CD4-positive, alpha-beta T cell treated with Interleukin-4 for 4 hours (primary cell): ENCODE measurements around the gene DTX3L.

Experiments used
- DNase-seq: peaks from one replicate; pipeline ENCODE4 v3.0.0-alpha.2; 2020

DTX3L gene

GRCh38 chr3:122564155-122564912 is at the start of gene DTX3L, which contains the start of gene PARP9:
TSS of gene DTX3L (plus strand) at chr3:122564338. CDS start at chr3:122564427, 89 bp downstream.
TSS of gene PARP9 (minus strand) at chr3:122564300. CDS start at chr3:122559620, 4,680 bp downstream.
- DNase-seq = peak; percentile 77

- no peak for DNase-seq
Measured at GRCh38 chr3:122515020-122515468, 49.1 kb upstream of the DTX3L start.

- no peak for DNase-seq
Measured at GRCh38 chr3:122515870-122516269, 48.3 kb upstream of the DTX3L start.

- no peak for DNase-seq
Measured at GRCh38 chr3:122516846-122517360, 47.2 kb upstream of the DTX3L start.

GRCh38 chr3:122519693-122520092 is 44.4 kb upstream of the DTX3L start:
- no peak for DNase-seq

- DNase-seq = no peak
Measured at GRCh38 chr3:122520861-122521260, 43.3 kb upstream of the DTX3L start.

DNA sequence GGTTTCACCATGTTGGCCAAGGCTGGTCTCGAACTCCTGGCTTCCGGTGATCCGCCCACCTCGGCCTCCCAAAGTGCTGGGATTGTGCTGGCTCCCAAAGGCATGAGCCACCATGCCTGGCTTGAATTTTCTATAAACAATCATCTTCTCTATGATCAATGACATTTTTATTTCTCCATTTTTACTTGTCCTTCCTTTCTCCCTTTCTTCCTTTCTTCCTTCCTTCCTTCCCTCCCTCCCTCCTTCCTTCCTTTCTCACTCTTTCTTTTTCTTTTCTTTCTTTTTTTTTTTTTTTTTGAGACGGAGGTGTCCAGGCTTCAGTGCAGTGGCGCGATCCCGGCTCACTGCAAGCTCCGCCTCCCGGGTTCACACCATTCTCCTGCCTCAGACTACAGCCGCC is 40.8 kb upstream of the DTX3L start:
- no peak for DNase-seq

GRCh38 chr3:122530164-122530563 is 34.0 kb upstream of the DTX3L start:
- no peak for DNase-seq

GRCh38 chr3:122533480-122533879 is 30.7 kb upstream of the DTX3L start:
- DNase-seq = no peak

DNA sequence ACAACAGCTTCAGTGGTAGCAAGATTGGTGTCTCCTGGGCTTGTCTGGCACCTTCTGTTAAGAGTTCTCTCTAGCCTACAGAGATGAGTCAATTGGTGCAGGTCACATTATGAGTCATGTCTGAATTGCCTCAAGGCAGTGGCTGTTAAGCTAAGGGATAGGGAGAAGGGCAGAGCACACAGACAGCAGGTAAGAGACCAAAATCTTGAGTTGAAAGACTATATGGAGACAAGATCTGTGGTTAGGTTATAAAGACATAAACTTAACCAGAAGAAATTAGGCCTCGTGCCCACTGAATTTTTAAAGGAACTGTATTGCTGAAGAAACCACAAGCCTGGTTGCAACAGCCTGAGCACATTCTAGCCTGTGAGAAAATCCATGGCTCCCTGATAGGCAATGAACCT is 30.2 kb upstream of the DTX3L start:
- DNase-seq = peak; percentile 64

GRCh38 chr3:122535964-122536631 is 28.0 kb upstream of the DTX3L start:
- no peak for DNase-seq

DNA sequence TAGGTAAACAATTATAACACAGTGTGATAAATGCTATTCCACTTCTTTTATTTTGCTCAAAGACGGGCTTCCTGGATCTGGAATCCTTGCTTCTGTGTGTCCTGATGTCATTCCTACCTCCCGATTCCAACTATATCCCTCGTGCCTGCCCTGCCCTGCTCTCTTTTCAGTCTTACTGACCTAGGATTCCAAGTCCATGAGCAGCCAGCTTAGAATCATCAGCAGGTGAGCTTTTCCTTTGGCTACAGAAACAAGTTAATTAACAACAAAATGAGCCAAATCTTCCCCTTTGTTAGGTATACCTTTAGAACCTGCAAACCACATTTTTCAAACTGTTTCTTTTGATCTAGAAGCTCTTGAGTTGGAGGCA is 27.5 kb upstream of the DTX3L start:
- DNase-seq = no peak

DNA sequence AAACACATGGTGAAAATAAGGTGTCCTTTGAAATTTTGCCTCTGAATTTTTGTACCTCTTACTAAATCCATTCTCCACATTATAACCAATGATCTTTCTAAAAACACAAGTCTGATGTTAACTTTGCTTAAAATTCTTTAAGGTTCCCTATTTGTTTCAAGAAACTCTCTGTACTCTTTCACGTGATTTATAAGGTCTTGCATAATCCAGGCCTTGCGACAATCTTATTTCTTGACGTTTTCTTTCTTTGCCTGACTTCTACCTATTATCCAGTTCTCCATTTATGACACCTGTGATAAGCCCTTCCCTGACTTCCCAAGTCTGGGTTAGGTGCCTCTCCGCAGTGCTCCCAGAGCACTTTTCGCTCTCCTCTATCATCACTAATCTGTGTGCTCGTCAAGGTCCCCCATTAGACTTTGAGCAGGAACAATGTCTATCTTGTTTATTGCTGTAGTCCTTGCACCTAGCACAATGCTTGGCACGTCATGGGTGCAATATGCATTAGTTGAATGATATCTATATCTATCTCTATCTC is 25.1 kb upstream of the DTX3L start:
- no peak for DNase-seq

DNA sequence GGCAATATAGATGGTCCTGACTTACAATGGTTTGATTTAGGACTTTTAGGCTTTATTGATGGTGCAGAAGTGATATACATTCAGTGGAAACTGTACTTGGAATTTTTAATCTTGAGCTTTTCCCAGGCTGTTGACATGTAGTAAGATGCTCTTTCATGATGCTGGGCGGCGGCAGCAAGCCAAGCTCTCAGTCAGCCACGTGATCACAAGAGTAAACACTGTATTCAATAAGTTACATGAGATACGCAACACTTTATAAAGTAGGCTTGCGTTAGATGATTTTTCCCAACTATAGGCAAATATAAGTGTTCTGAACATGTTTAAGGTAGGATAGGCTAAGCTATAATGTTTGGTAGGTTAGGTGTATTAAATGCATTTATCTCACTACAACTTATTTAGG is 18.0 kb upstream of the DTX3L start:
- DNase-seq = no peak

GRCh38 chr3:122548076-122548475 is 16.1 kb upstream of the DTX3L start:
- no peak for DNase-seq

- DNase-seq = no peak
Measured at GRCh38 chr3:122548619-122549018, 15.5 kb upstream of the DTX3L start.

GRCh38 chr3:122553171-122553570 is 11.0 kb upstream of the DTX3L start:
- no peak for DNase-seq

- no peak for DNase-seq
Measured at GRCh38 chr3:122555275-122556071, 8.7 kb upstream of the DTX3L start.

DNA sequence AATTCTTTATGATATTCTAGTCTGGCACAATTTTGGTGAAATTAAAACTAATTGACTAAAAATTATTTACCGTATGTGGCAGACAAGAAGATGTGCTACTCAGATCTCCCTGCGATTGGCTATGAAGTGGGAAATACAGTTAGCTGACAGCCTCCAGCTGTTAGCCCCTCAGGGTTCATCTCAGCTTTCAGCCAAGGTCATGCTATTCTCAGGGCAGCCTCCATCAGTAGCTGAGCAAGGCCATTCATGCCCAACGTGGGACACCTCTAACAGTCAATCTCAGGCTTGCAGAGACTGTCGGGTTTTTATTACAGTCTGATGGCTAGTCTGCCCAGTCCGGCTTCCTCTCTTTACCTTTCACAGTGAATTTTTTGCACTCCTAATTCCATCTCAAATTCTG is 6.8 kb upstream of the DTX3L start:
- no peak for DNase-seq

- no peak for DNase-seq
Measured at GRCh38 chr3:122558605-122559004, 5.5 kb upstream of the DTX3L start.

- DNase-seq = no peak
Measured at GRCh38 chr3:122559906-122560305, 4.2 kb upstream of the DTX3L start.

GRCh38 chr3:122560680-122561079 is 3.5 kb upstream of the DTX3L start:
- peak; percentile 80 for DNase-seq
